ENCODE measurements around the gene MIER3.
A peak's percentile ranks its signal among the peaks of the same experiment; 100 is the strongest.

The MIER3 gene

GRCh38 chr5:56959326-56959725, 7.4 kb upstream of the MIER3 start:
- DNase-seq (ENCODE audit: low spot score): no peak

GRCh38 chr5:56958595-56958994, 6.7 kb upstream of the MIER3 start:
- DNase-seq (ENCODE audit: low spot score): no peak

- no peak for DNase-seq (ENCODE audit: low spot score)
Observed at GRCh38 chr5:56954262-56954661, 2.3 kb upstream of the MIER3 start.

GRCh38 chr5:56951126-56951945, 587 bp downstream of the MIER3 start:
- peak; percentile 34 for DNase-seq (ENCODE audit: low spot score)

- peak; percentile 70 for DNase-seq (ENCODE audit: low spot score)
Observed at GRCh38 chr5:56950626-56951125, 1.2 kb downstream of the MIER3 start.

GRCh38 chr5:56947052-56947451, 4.9 kb downstream of the MIER3 start:
- DNase-seq (ENCODE audit: low spot score): no peak

GRCh38 chr5:56941981-56942380, 9.9 kb downstream of the MIER3 start:
- no peak for DNase-seq (ENCODE audit: low spot score)

GRCh38 chr5:56938858-56939257, 13.1 kb downstream of the MIER3 start:
- DNase-seq (ENCODE audit: low spot score): no peak

- DNase-seq (ENCODE audit: low spot score): no peak
Observed at GRCh38 chr5:56934325-56934724, 17.6 kb downstream of the MIER3 start.

- DNase-seq (ENCODE audit: low spot score): no peak
Observed at GRCh38 chr5:56922922-56923321, 29.0 kb downstream of the MIER3 start.

GRCh38 chr5:56919942-56920662, 31.8 kb downstream of the MIER3 start:
- no peak for DNase-seq (ENCODE audit: low spot score)

GRCh38 chr5:56918054-56918453, 33.9 kb downstream of the MIER3 start:
- no peak for DNase-seq (ENCODE audit: low spot score)

GRCh38 chr5:56917534-56917933, 34.4 kb downstream of the MIER3 start:
- no peak for DNase-seq (ENCODE audit: low spot score)

GRCh38 chr5:56914678-56915077, 37.2 kb downstream of the MIER3 start:
- DNase-seq (ENCODE audit: low spot score): no peak

- DNase-seq (ENCODE audit: low spot score): no peak
Observed at GRCh38 chr5:56913766-56914165, 38.2 kb downstream of the MIER3 start.

- DNase-seq (ENCODE audit: low spot score): peak; percentile 37
Observed at GRCh38 chr5:56910210-56910965, 41.5 kb downstream of the MIER3 start.

- peak; percentile 92 for DNase-seq (ENCODE audit: low spot score)
Observed at GRCh38 chr5:56909294-56910209, 42.4 kb downstream of the MIER3 start, which contains the start of gene SETD9. SETD9 (plus strand) TSS chr5:56909596; CDS start chr5:56909646, 50 bp downstream.

- DNase-seq (ENCODE audit: low spot score): peak; percentile 63
Observed at GRCh38 chr5:56908942-56909293, 43.0 kb downstream of the MIER3 start.

GRCh38 chr5:56900858-56901578, 50.9 kb downstream of the MIER3 start:
- DNase-seq (ENCODE audit: low spot score): peak; percentile 12

- peak; percentile 26 for DNase-seq (ENCODE audit: low spot score)
Observed at GRCh38 chr5:56900395-56900794, 51.5 kb downstream of the MIER3 start.

GRCh38 chr5:56898213-56898612, 53.7 kb downstream of the MIER3 start:
- DNase-seq (ENCODE audit: low spot score): no peak

Measured in hepatic stellate cell (primary cell).